HG03159 (cell line): ENCODE results near the gene EPB41L4B.
"Not testable (repeated sequence)": the region's sequence is repeated elsewhere in the genome, so short reads cannot be mapped to it uniquely, and the experiment has no call there.

ENCODE experiments used
- ATAC-seq: cut with Tn5 transposase; IDR thresholded peaks from one replicate; pipeline ENCODE4 v1.9.1; 2021; ENCODE audit warnings: mild to moderate bottlenecking, moderate library complexity; ENCODE audit not compliant: unreplicated experiment

Gene EPB41L4B

GRCh38 chr9:109320742-109321448 is at the start of gene EPB41L4B:
Gene EPB41L4B (minus strand): TSS chr9:109321059. CDS start chr9:109320446, 613 bp downstream.
- ATAC-seq = peak; percentile 99

GRCh38 chr9:109369285-109369684 is 48.4 kb upstream of the EPB41L4B start:
- peak; percentile 49 for ATAC-seq

GRCh38 chr9:109360771-109361170 is 39.9 kb upstream of the EPB41L4B start:
- ATAC-seq = no peak

GRCh38 chr9:109358968-109359603 is 38.2 kb upstream of the EPB41L4B start:
- not testable (repeated sequence) for ATAC-seq

GRCh38 chr9:109355564-109356297 is 34.9 kb upstream of the EPB41L4B start:
- no peak for ATAC-seq

GRCh38 chr9:109354190-109354589 is 33.3 kb upstream of the EPB41L4B start:
- no peak for ATAC-seq

GRCh38 chr9:109351032-109351431 is 30.2 kb upstream of the EPB41L4B start:
- ATAC-seq = no peak

GRCh38 chr9:109349421-109349846 is 28.6 kb upstream of the EPB41L4B start:
- ATAC-seq = no peak

- ATAC-seq = no peak
Measured at GRCh38 chr9:109346904-109347303, 26.0 kb upstream of the EPB41L4B start.

- ATAC-seq = no peak
Measured at GRCh38 chr9:109344866-109345265, 24.0 kb upstream of the EPB41L4B start.

- no peak for ATAC-seq
Measured at GRCh38 chr9:109342878-109343277, 22.0 kb upstream of the EPB41L4B start.

GRCh38 chr9:109341561-109341960 is 20.7 kb upstream of the EPB41L4B start:
- ATAC-seq = no peak

- not testable (repeated sequence) for ATAC-seq
Measured at GRCh38 chr9:109340979-109341378, 20.1 kb upstream of the EPB41L4B start.

- no peak for ATAC-seq
Measured at GRCh38 chr9:109336409-109336808, 15.6 kb upstream of the EPB41L4B start.

- no peak for ATAC-seq
Measured at GRCh38 chr9:109335929-109336328, 15.1 kb upstream of the EPB41L4B start.

- ATAC-seq = no peak
Measured at GRCh38 chr9:109335121-109335520, 14.3 kb upstream of the EPB41L4B start.

GRCh38 chr9:109331353-109331752 is 10.5 kb upstream of the EPB41L4B start:
- no peak for ATAC-seq

GRCh38 chr9:109329638-109330258 is 8.9 kb upstream of the EPB41L4B start:
- no peak for ATAC-seq

GRCh38 chr9:109328978-109329637 is 8.2 kb upstream of the EPB41L4B start:
- ATAC-seq = no peak

GRCh38 chr9:109325089-109325488 is 4.2 kb upstream of the EPB41L4B start:
- no peak for ATAC-seq

GRCh38 chr9:109323771-109324170 is 2.9 kb upstream of the EPB41L4B start:
- ATAC-seq = no peak
